Prostate gland (tissue), 2 donors: ENCODE data around the gene GCNT2.

Experiments used
- POLR2A ChIP-seq: fragments of 450-650 bp; IDR thresholded peaks from one replicate; pipeline ENCODE4 v1.6.1; 2016; ENCODE audit warnings: antibody characterized with exemption, mild to moderate bottlenecking
- TF ChIP-seq, protein P1 (sequence below), 4 experiments: fragments of 200-600 bp in 2 of 4; fragments of 450-650 bp in 2 of 4; sonication (generic) in 2 of 4; IDR thresholded peaks; 1 replicate in 3 of 4; 2 replicates in 1 of 4; pipeline ENCODE4 v1.5.1; 2016 to 2019; ENCODE audit warnings: antibody characterized with exemption in 4 of 4, mild to moderate bottlenecking in 2 of 4, moderate library complexity in 2 of 4

- TF ChIP-seq, protein P1, sequence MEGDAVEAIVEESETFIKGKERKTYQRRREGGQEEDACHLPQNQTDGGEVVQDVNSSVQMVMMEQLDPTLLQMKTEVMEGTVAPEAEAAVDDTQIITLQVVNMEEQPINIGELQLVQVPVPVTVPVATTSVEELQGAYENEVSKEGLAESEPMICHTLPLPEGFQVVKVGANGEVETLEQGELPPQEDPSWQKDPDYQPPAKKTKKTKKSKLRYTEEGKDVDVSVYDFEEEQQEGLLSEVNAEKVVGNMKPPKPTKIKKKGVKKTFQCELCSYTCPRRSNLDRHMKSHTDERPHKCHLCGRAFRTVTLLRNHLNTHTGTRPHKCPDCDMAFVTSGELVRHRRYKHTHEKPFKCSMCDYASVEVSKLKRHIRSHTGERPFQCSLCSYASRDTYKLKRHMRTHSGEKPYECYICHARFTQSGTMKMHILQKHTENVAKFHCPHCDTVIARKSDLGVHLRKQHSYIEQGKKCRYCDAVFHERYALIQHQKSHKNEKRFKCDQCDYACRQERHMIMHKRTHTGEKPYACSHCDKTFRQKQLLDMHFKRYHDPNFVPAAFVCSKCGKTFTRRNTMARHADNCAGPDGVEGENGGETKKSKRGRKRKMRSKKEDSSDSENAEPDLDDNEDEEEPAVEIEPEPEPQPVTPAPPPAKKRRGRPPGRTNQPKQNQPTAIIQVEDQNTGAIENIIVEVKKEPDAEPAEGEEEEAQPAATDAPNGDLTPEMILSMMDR (IDR thresholded peaks at IDR 0.05) = no peak
- TF ChIP-seq POLR2A = no peak
Observed at GRCh38 chr6:10678456-10678855, 157.3 kb downstream of the GCNT2 start.
